Measurements from ENCODE around the gene RBM23. TPM values are rescaled to one million over a fixed set of nuclear protein-coding genes. Genes with fewer than 3 reads are reported as not detected.
"Not testable (repeated sequence)": the region's sequence is repeated elsewhere in the genome, so short reads cannot be mapped to it uniquely, and the experiment has no call there.

The RBM23 gene
- 10 to 100 TPM; 55.0 to 56.0 TPM for total RNA-seq

DNA sequence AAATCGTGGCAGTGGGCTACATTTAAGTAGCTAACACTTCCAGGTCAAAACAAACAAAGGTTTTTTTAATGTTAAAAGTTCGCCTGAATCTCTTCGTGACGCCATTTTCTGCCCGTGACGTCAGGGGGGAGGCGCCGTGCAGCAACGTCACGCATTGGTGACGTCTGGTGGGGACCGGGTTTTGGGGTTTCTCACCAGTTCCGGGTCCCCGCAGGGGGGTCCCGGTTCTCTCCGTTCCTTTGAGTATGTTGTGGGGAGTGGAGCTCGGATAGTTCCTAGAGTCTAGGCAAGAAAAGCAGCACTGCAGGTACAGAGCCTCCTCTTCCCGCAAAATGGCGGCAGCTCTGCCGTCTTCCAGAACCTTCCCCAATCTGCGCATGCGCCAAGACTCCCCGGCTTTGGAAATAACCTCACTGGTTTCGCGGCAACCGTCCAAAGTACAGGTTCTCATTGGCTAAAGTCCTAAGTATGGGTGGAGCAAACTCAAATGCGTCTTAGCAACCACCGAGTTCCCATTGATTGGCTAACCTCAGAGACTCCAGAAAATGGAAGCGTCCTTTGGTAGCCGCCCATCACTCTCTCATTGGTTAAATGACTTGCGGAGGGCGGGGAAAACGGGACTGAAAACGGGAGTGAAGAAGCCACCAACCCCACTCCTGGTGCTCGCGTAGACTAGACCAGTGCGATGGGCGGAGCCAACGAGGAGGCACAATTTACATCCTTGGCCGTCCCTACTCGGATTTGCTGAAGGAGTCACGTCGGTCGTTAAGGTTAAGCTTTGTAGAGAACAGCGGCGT, at the start of gene RBM23:
RBM23 (minus strand) TSS at position 346 of the 797 bp plus-strand sequence.
- peak within 1 kb of the TSS; percentile 84 for H3K4me3 Mint-ChIP-seq
- POLR2A ChIA-PET, result interaction anchor here (0.6 to 3.8 kb wide), 21 partner anchors 10 to 1493 kb away, joined by 3 to 47 read pairs (median 3); partner anchors contain the start of genes DAD1, HAUS4, MRPL52 and OXA1L
- H3K27me3 Mint-ChIP-seq, result no peaks in the 10 kb centered on the region
- peaks cover 35% of the 10 kb centered on the region for H3K4me1 Mint-ChIP-seq (ENCODE audit: low read depth)
- intact Hi-C loops (cut with micrococcal nuclease), result loop anchor here (1.0 to 5.0 kb wide), 7 partner anchors 10 to 362 kb away; partner anchors contain the start of genes DAD1, HAUS4, LRP10 and OXA1L
- CTCF ChIA-PET, result interaction anchor here (0.8 to 5.4 kb wide), 14 partner anchors 10 to 349 kb away, joined by 3 to 45 read pairs (median 5); partner anchors contain the start of genes LRP10 and PRMT5
- DNase-seq, result peak; percentile 100
- H3K36me3 Mint-ChIP-seq, result peaks cover 52% of the 10 kb centered on the region
- H3K27ac Mint-ChIP-seq, result peak within 1 kb of the TSS; percentile 99
- no peaks in the 10 kb centered on the region for H3K9me3 Mint-ChIP-seq

DNA sequence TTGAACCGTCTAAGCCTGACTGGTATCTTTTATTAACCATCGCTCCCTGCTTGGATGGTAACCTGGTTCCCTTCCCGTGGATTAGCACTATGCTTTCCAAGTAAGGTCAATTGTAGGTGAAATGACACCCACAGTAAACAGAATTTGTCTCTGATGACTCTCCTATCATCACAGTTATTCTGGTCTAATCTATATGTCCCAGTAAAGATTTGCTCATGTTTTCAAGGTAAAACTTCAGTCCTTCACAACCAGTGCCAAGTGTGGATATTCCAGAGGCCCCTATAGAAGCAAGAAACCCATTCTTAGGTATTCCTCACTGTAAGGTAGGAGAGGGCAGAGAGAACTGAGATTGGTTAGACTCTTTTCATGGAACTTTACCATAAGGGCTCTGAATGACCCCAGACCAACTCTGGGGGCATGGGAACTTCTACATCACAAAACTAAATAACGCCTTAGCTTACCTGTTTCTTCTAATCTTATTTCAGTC, 47.9 kb upstream of the RBM23 start:
- DNase-seq, result no peak
- H3K27ac Mint-ChIP-seq, result no peak overlapping the region
- no peaks in the 10 kb centered on the region for H3K27me3 Mint-ChIP-seq
- intact Hi-C loops (cut with micrococcal nuclease), result no loop called here
- no peaks in the 10 kb centered on the region for H3K4me1 Mint-ChIP-seq (ENCODE audit: low read depth)
- no peaks in the 10 kb centered on the region for H3K36me3 Mint-ChIP-seq
- no peaks in the 10 kb centered on the region for H3K9me3 Mint-ChIP-seq
- H3K4me3 Mint-ChIP-seq, result no peak overlapping the region
- ChIA-PET POLR2A (interaction anchor here (0.7 kb wide), 1 partner anchor 94 kb away, joined by 7 read pairs; no protein-coding TSS in a partner anchor), CTCF (interaction anchor here (3.3 kb wide), 1 partner anchor 20 kb away, joined by 22 read pairs; no protein-coding TSS in a partner anchor)

DNA sequence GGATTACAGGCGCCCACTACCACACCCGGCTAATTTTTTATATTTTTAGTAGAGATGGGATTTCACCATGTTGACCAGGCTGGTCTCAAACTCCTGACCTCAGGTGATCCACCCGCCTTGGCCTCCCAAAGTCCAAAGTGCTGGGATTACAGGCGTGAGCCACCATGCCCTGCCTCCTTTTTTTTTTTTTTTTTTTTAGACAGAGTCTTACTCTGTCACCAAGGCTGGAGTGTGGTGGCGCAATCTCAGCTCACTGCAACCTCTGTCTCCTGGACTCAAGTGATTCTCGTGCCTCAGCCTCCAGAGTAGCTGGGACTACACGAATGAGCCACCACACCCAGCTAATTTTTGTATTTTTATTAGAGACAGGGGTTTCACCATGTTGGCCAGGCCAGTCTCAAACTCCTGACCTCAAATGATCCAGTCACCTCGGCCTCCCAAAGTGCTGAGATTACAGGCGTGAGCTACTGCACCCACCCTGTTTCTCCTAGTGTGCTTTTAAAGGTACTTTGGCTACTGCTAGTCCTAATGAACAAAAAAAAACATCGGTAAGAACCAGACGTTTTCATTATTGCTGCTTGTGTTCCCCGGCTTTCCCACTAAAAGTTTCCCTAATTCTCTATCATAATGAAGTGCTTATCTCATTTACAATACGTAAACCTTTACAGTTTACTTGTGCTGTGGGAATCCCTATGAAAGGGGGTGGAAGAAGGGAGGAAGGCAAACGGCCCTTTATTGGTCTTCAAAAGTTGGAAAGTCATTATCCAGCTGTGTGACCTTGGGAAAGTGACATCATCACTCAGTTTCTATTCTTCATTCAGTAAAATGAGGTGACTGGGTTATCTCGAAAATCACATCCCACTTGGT, 47.2 kb upstream of the RBM23 start:
- H3K9me3 Mint-ChIP-seq; H3K27me3 Mint-ChIP-seq; H3K4me3 Mint-ChIP-seq; DNase-seq; intact Hi-C loops (cut with micrococcal nuclease); H3K36me3 Mint-ChIP-seq; H3K4me1 Mint-ChIP-seq (ENCODE audit: low read depth); H3K27ac Mint-ChIP-seq: not testable (repeated sequence)
- ChIA-PET CTCF (interaction anchor here (3.3 kb wide), 1 partner anchor 21 kb away, joined by 22 read pairs; no protein-coding TSS in a partner anchor), POLR2A (interaction anchor here (0.7 kb wide), 1 partner anchor 93 kb away, joined by 7 read pairs; no protein-coding TSS in a partner anchor)

DNA sequence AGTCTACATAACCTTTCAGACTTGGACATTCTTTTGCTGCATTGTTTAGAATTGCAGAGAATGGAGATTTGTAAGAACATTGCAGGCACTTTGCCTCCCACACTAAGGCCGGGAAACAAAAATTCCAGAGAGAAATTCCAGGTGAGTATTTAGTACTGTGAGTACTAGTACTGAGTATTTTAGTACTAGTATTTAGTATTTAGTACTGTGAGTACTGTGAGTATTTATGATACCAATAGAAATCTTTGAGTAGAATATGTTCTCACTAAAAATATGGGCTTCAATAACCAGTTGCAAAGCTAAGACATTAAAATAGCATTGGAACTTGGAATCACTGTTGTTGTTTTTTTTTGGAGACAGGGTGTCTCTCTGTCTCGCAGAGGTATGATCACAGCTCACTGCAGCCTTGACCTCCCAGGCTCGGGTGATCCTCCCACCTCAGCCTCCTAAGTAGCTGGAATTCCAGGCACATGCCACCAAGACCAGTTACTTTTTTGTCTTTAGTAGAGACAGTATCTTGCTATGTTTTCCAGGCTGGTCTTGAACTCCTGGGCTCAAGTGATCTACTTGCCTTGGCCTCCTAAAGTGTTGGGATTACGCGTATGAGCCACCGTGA, 43.2 kb upstream of the RBM23 start:
- POLR2A ChIA-PET, result interaction anchor here (0.7 kb wide), 1 partner anchor 43 kb away, joined by 3 read pairs; the partner anchor contains the start of gene RBM23
- Mint-ChIP-seq H3K27me3 (no peaks in the 10 kb centered on the region), H3K27ac (no peak overlapping the region), H3K36me3 (no peaks in the 10 kb centered on the region), H3K4me1 (ENCODE audit: low read depth) (peaks cover 6% of the 10 kb centered on the region), H3K4me3 (no peak overlapping the region), H3K9me3 (no peaks in the 10 kb centered on the region)
- intact Hi-C loops (cut with micrococcal nuclease), result no loop called here
- DNase-seq, result no peak
- CTCF ChIA-PET, result interaction anchor here (0.6 to 3.9 kb wide), 5 partner anchors 11 to 33 kb away, joined by 3 to 23 read pairs (median 6); partner anchors contain the start of gene PRMT5

DNA sequence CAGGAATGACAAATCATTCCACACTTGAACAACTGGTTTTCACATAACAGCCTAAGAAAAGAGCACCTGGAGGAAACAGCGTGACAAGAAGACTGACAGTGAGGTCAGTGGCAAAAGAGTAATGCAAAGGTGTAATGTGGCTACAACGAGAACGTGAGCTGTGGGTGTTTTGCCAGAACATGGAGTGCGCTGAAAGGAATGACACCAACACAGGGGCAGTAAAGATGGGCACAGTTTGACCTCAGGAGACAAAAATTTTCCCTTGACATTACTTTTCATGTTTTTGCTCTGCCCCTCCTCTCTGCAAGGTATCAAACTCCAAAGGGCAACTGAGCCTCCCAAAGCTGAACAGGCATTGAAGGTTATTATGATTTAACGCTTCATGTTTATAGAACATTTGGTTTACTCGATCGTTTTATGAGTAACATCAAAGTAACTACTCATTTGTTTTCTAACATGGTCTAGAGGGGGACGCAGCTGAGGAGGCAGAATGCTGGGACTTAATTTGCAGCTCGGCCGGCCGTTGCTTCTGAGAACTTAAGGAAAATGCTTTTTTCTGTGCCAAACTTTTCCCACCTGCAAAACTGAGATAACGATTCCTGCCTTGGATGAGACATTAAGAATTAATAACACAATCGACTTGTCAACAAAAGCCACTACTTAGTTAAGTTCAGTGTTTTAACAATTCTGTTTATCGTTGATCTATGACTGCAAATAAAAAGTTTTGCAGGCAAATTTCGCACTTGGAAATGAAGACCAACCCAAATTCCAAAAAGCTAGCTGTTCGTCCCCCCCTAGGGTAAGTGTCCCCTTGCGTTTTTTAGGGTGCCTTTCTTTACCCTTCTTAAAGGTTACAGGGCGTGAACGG, 37.0 kb upstream of the RBM23 start:
- Mint-ChIP-seq H3K27ac (peak overlapping the region; percentile 85), H3K4me1 (ENCODE audit: low read depth) (peaks cover 16% of the 10 kb centered on the region), H3K4me3 (peak overlapping the region; percentile 88), H3K27me3 (no peaks in the 10 kb centered on the region), H3K9me3 (no peaks in the 10 kb centered on the region), H3K36me3 (peaks cover 22% of the 10 kb centered on the region)
- POLR2A ChIA-PET, result interaction anchor here (0.6 to 1.3 kb wide), 4 partner anchors 17 to 78 kb away, joined by 3 to 7 read pairs (median 4); partner anchors contain the start of genes PRMT5 and RBM23
- DNase-seq, result no peak
- CTCF ChIA-PET, result interaction anchor here (0.8 to 4.9 kb wide), 16 partner anchors 12 to 386 kb away, joined by 3 to 41 read pairs (median 6); partner anchors contain the start of genes AJUBA, CDH24 and PRMT5
- intact Hi-C loops (cut with micrococcal nuclease), result loop anchor here (5.0 kb wide), 1 partner anchor 39 kb away; the partner anchor contains the start of gene RBM23

DNA sequence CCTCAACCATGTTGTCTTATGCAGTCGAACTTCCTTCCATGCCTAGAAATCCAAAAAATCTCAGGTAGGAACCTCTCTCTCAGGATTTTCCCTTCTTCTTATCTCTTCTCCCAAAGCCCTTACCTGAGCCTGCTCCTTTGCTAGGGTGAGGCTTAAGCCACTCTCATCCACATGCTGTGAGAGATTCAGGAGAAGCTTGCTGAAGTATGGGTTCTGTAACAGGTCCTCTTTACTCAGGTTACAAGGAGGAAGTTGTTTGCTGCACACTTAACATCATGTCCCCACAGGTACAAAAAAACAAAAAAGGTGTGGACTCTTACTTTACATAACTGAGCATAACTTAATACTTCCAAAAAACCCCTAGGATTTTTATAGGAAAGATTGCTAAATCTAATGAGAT, 33.5 kb upstream of the RBM23 start:
- POLR2A ChIA-PET, result no interaction called here
- no peak for DNase-seq
- Mint-ChIP-seq H3K27ac (no peak overlapping the region), H3K9me3 (no peaks in the 10 kb centered on the region), H3K4me3 (no peak overlapping the region), H3K27me3 (no peaks in the 10 kb centered on the region), H3K4me1 (ENCODE audit: low read depth) (peaks cover 11% of the 10 kb centered on the region), H3K36me3 (peaks cover 30% of the 10 kb centered on the region)
- intact Hi-C loops (cut with micrococcal nuclease), result no loop called here
- CTCF ChIA-PET, result interaction anchor here (1.0 to 1.3 kb wide), 2 partner anchors 20 to 374 kb away, joined by 3 to 4 read pairs; no protein-coding TSS in a partner anchor

DNA sequence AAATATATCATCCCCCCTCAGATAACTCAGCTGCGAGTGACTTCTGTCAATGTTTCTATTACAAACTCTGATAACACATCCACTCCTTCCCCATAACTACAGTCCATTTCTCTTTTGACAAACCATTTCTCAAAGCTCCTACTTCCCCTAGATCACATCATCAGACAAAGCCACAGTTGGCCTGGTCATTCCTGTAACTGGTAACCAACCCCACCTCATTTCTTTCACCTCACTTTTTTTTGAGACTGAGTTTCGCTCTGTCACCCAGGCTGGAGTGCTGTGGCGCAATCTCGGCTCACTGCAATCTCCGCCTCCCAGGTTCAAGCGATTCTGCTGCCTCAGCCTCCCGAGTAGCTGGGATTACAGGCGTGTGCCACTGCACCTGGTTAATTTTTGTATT, 32.8 kb upstream of the RBM23 start:
- CTCF ChIA-PET, result interaction anchor here (0.8 to 2.3 kb wide), 5 partner anchors 20 to 373 kb away, joined by 3 to 12 read pairs (median 4); partner anchors contain the start of gene CDH24
- H3K27me3 Mint-ChIP-seq; intact Hi-C loops (cut with micrococcal nuclease); H3K4me3 Mint-ChIP-seq; DNase-seq; H3K9me3 Mint-ChIP-seq; H3K27ac Mint-ChIP-seq; POLR2A ChIA-PET: not testable (repeated sequence)
- Mint-ChIP-seq H3K36me3 (peaks cover 34% of the 10 kb centered on the region), H3K4me1 (ENCODE audit: low read depth) (peaks cover 11% of the 10 kb centered on the region)

DNA sequence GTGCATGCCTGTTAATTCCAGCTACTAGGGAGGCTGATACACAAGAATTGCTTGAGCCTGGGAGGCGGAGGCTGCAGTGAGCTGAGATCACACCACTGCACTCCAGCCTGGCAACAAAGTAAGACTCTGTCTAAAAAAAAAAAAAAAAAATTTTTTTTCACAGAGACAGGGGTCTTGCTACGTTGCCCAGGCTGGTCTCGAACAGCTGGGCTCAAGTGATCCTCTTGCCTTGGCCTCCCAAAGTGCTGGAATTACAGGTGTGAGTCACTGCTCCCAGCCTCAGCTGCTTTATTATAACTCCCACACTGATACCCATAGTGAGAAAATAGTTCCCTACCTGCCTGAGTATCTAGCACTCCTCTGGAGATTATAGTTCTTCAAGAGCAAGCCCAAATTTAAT, 26.7 kb upstream of the RBM23 start:
- H3K4me3 Mint-ChIP-seq, result no peak overlapping the region
- intact Hi-C loops (cut with micrococcal nuclease), result no loop called here
- CTCF ChIA-PET, result interaction anchor here (0.6 to 2.1 kb wide), 7 partner anchors 16 to 77 kb away, joined by 3 to 9 read pairs (median 4); partner anchors contain the start of gene PRMT5
- H3K4me1 Mint-ChIP-seq (ENCODE audit: low read depth), result no peaks in the 10 kb centered on the region
- H3K27me3 Mint-ChIP-seq, result no peaks in the 10 kb centered on the region
- POLR2A ChIA-PET, result no interaction called here
- H3K9me3 Mint-ChIP-seq, result no peaks in the 10 kb centered on the region
- peaks cover 26% of the 10 kb centered on the region for H3K36me3 Mint-ChIP-seq
- no peak overlapping the region for H3K27ac Mint-ChIP-seq
- DNase-seq, result no peak

DNA sequence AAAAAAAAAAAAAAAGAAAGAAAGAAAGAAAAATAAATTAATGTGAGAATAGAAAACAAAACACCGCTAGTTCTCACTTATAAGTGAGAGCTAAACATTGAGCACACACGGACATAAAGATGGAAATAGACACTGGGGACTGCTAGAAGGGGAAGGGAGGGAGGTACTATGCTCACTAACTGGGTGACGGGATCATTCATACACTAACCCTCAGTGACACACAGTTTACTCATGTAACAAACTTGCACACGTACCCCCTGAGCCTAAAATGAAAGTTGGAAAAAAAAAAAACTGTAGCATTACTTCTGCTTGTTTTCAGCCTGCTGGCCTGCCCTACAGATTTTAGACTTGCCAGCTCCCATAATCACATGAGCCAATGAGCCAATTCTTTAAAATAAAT, 20.7 kb upstream of the RBM23 start:
- no peak overlapping the region for H3K27ac Mint-ChIP-seq
- H3K4me3 Mint-ChIP-seq, result no peak overlapping the region
- CTCF ChIA-PET, result interaction anchor here (0.6 to 1.7 kb wide), 5 partner anchors 16 to 1934 kb away, joined by 3 to 5 read pairs (median 3); partner anchors contain the start of gene AJUBA
- no peaks in the 10 kb centered on the region for H3K27me3 Mint-ChIP-seq
- no peaks in the 10 kb centered on the region for H3K9me3 Mint-ChIP-seq
- no peaks in the 10 kb centered on the region for H3K4me1 Mint-ChIP-seq (ENCODE audit: low read depth)
- DNase-seq, result no peak
- peaks cover 13% of the 10 kb centered on the region for H3K36me3 Mint-ChIP-seq
- intact Hi-C loops (cut with micrococcal nuclease), result no loop called here
- POLR2A ChIA-PET, result no interaction called here

DNA sequence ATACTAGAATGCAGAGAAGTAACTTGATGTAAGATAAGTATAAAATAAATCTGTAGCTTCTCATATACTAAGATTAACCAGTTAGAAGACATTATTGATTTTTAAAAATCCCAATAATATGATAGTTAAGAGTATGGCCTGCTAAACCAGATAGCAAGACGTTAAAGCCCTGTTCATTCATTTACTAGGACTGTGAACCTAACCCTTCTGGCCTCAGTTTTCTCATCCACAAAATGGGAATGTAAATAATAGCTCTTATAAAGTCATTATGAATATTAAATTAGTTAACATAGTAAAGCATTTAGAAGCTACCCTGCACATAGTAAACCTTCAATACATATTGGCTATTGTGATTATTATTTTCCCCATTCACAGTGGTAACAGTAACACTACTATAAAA, 16.2 kb upstream of the RBM23 start:
- H3K9me3 Mint-ChIP-seq, result no peaks in the 10 kb centered on the region
- DNase-seq, result no peak
- H3K27ac Mint-ChIP-seq, result no peak overlapping the region
- ChIA-PET CTCF (interaction anchor here (0.7 to 1.5 kb wide), 7 partner anchors 17 to 133 kb away, joined by 3 to 6 read pairs (median 3); partner anchors contain the start of gene CDH24), POLR2A (no interaction called here)
- H3K27me3 Mint-ChIP-seq, result no peaks in the 10 kb centered on the region
- H3K36me3 Mint-ChIP-seq, result peaks cover 8% of the 10 kb centered on the region
- peaks cover 12% of the 10 kb centered on the region for H3K4me1 Mint-ChIP-seq (ENCODE audit: low read depth)
- H3K4me3 Mint-ChIP-seq, result no peak overlapping the region
- intact Hi-C loops (cut with micrococcal nuclease), result no loop called here

All from activated CD4-positive, alpha-beta memory T cell treated with anti-CD3 and anti-CD28 coated beads for 36 hours (primary cell).